ENCODE data around the gene SPPL3. TPM values are rescaled to one million over a fixed set of nuclear protein-coding genes. Genes with fewer than 3 reads are reported as not detected.

The SPPL3 gene
- total RNA-seq, 4 donors from 2014 or later = 30.3 to 47.1 (median 34.2) TPM

DNA sequence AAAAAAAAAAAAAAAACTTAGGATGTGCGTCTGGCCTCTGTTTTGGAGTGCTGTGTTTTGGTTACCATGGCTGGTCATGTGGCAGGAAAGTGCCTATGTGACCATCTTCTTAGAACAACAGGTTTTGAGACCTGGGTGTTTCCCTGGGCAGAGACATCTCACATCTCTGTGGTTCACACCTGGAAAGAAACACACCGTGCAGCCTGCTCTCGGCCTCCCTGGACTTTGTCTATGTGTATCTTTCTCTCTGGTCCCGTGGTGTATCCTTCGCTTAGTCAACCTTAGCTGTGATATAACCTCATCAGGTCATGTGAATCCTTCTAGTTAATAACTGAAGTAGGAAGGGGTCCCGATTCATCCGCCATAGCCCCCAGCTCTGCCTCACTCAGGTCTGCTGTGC lies 155.9 kb downstream of the SPPL3 start:
- WGBS, 2 donors = 78 to 88% methylated on average over 7 of the region's 7 CpGs
- DNase-seq = no peak

DNA sequence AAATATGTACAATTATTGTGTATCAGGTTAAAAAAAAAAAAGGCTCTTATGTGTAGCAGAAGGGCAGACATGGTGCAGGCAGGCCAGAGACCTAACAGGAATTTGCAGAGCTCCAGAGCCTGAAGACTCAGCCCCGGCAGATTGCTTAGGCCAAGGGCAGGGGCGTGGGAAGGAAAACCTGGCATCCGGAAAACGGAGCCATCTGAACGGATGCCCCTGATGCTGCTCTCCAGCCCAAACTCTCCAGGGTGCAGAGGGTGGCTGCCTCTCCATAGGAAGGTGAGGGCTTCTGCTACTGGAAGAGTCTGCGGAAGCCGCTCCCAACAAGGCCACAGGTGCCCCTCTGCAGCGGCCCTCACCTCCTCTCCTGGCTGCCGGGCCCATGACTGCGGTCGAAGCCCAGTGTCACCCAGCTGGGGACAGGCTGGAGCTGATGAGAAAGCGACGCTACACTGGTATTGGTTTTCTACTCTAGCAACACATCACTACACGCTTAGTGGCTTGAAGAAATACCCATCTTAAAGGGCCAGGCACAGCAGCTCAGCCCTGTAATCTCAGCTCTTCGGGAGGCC lies 159.2 kb downstream of the SPPL3 start:
- Histone ChIP-seq H3K27me3 (no peaks in the 10 kb centered on the region), H3K36me3 (peaks cover 0 to 2% (median 0%) of the 10 kb centered on the region in 3 donors), H3K4me1 (no peaks in the 10 kb centered on the region), H3K4me3 (no peak overlapping the region), H3K9me3 (no peaks in the 10 kb centered on the region), H3K27ac (no peak overlapping the region)
- DNase-seq = no peak
- intact Hi-C loops (cut with DNase I) = no loop called here
- TF ChIP-seq, protein P1, sequence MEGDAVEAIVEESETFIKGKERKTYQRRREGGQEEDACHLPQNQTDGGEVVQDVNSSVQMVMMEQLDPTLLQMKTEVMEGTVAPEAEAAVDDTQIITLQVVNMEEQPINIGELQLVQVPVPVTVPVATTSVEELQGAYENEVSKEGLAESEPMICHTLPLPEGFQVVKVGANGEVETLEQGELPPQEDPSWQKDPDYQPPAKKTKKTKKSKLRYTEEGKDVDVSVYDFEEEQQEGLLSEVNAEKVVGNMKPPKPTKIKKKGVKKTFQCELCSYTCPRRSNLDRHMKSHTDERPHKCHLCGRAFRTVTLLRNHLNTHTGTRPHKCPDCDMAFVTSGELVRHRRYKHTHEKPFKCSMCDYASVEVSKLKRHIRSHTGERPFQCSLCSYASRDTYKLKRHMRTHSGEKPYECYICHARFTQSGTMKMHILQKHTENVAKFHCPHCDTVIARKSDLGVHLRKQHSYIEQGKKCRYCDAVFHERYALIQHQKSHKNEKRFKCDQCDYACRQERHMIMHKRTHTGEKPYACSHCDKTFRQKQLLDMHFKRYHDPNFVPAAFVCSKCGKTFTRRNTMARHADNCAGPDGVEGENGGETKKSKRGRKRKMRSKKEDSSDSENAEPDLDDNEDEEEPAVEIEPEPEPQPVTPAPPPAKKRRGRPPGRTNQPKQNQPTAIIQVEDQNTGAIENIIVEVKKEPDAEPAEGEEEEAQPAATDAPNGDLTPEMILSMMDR (IDR thresholded peaks at IDR 0.05) = no peak
- TF ChIP-seq POLR2A (IDR thresholded peaks at IDR 0.05) = no peak
- 84 to 90% methylated on average over 7 to 11 of the region's 15 CpGs for whole genome bisulfite sequencing, 2 donors

More for the DNA sequence above, 155.9 kb downstream of the SPPL3 start:
- Histone ChIP-seq H3K36me3 (no peaks in the 10 kb centered on the region), H3K4me3 (no peak overlapping the region), H3K27me3 (no peaks in the 10 kb centered on the region), H3K27ac (no peak overlapping the region), H3K4me1 (no peaks in the 10 kb centered on the region), H3K9me3 (no peaks in the 10 kb centered on the region)
- intact Hi-C loops (cut with DNase I) = no loop called here
- TF ChIP-seq, protein P1 (IDR thresholded peaks at IDR 0.05) = no peak
- TF ChIP-seq POLR2A (IDR thresholded peaks at IDR 0.05) = no peak

DNA sequence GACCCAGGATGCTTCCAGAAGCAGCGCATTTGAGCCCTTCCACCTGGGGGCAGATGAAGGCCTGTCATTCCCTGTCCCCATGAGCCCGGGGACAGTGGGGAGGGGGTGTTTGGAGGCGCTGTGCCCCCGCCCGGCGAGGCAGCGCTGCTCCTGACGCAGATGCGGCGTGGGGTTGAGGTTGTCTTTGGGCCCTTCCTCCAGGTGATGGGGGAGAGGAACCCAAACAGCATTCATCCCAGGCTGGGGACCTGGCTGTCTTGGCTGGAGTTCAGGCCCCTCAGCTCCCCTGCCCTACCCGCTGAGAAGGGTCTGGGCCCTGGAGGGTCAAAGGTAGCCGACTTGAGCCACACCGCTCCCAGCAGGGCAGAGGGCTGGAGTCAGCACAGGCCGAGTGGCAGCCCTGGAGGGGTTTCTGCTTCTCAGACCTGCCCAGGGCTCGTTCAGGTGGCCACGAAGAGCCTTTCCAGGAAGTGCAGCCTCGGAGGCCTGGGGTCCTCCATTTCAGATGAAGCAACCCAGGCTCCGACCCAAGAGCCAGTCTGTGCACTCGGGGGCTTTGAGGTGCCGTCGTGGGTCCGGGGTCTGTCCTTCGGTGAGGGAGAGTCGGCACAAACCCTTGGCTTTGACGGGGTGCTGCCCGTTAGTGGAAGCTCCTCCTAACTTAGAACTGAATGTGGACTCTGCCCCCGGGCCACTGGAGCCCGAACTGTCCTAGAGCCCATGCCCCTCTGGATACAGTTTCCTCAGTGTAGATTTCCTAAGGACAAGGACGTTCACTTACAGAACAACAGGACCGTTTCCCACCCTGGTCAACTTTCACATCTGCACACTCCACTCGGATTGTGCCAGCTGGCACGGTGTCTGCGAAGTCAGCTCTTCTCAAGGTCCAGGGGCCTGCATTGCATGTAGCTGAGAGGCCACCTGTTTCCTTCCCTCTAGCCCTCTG lies 162.4 kb downstream of the SPPL3 start:
- WGBS, 2 donors = 61 to 81% methylated on average over 8 to 16 of the region's 33 CpGs
- Histone ChIP-seq H3K36me3 (peaks cover 0 to 24% (median 0%) of the 10 kb centered on the region in 3 donors), H3K27me3 (no peaks in the 10 kb centered on the region), H3K9me3 (no peaks in the 10 kb centered on the region), H3K4me1 (no peaks in the 10 kb centered on the region), H3K4me3 (no peak overlapping the region), H3K27ac (no peak overlapping the region)
- intact Hi-C loops (cut with DNase I) = no loop called here
- TF ChIP-seq, protein P1 (IDR thresholded peaks at IDR 0.05) = no peak
- no peak for TF ChIP-seq POLR2A (IDR thresholded peaks at IDR 0.05)
- no peak for DNase-seq

GRCh38 chr12:120740871-120741270 lies 163.3 kb downstream of the SPPL3 start:
- peaks cover 0 to 24% (median 0%) of the 10 kb centered on the region in 3 donors for H3K36me3 ChIP-seq
- no peak overlapping the region for H3K4me3 ChIP-seq
- no peak for DNase-seq
- no peak for TF ChIP-seq POLR2A (IDR thresholded peaks at IDR 0.05)
- H3K27ac ChIP-seq = no peak overlapping the region
- intact Hi-C loops (cut with DNase I) = no loop called here
- 75 to 91% methylated on average over 4 to 7 of the region's 15 CpGs for WGBS, 2 donors
- H3K9me3 ChIP-seq = no peaks in the 10 kb centered on the region
- no peaks in the 10 kb centered on the region for H3K4me1 ChIP-seq
- no peaks in the 10 kb centered on the region for H3K27me3 ChIP-seq

GRCh38 chr12:120739821-120740613 lies 164.1 kb downstream of the SPPL3 start:
- 62 to 81% methylated on average over 3 to 10 of the region's 16 CpGs for WGBS, 2 donors
- Histone ChIP-seq H3K9me3 (no peaks in the 10 kb centered on the region), H3K27me3 (no peaks in the 10 kb centered on the region), H3K36me3 (peaks cover 0 to 24% (median 0%) of the 10 kb centered on the region in 3 donors), H3K4me3 (no peak overlapping the region), H3K4me1 (no peaks in the 10 kb centered on the region), H3K27ac (no peak overlapping the region)
- intact Hi-C loops (cut with DNase I) = no loop called here
- no peak for TF ChIP-seq POLR2A (IDR thresholded peaks at IDR 0.05)
- DNase-seq = no peak

Measured in esophagus squamous epithelium (tissue), 5 donors.